HG03439 (cell line): ENCODE results near the gene FAH.

Source experiments
- ATAC-seq: cut with Tn5 transposase; IDR thresholded peaks from one replicate; pipeline ENCODE4 v1.9.1; 2021; ENCODE audit warnings: mild to moderate bottlenecking, moderate library complexity; ENCODE audit not compliant: unreplicated experiment

Gene FAH

GRCh38 chr15:80171787-80172186 lies 19.0 kb downstream of the FAH start:
- ATAC-seq = no peak

GRCh38 chr15:80172401-80172800 lies 19.6 kb downstream of the FAH start:
- no peak for ATAC-seq

- ATAC-seq = peak; percentile 69
Measured at GRCh38 chr15:80173022-80173759, 20.4 kb downstream of the FAH start.

- no peak for ATAC-seq
Measured at GRCh38 chr15:80174017-80174746, 21.4 kb downstream of the FAH start.

GRCh38 chr15:80175436-80175835 lies 22.6 kb downstream of the FAH start:
- ATAC-seq = no peak

- ATAC-seq = no peak
Measured at GRCh38 chr15:80176443-80176842, 23.6 kb downstream of the FAH start.

GRCh38 chr15:80177156-80177555 lies 24.4 kb downstream of the FAH start:
- no peak for ATAC-seq

GRCh38 chr15:80179025-80179759 lies 26.4 kb downstream of the FAH start:
- no peak for ATAC-seq

GRCh38 chr15:80179935-80180334 lies 27.1 kb downstream of the FAH start:
- no peak for ATAC-seq

- no peak for ATAC-seq
Measured at GRCh38 chr15:80180468-80180867, 27.7 kb downstream of the FAH start.

- ATAC-seq = no peak
Measured at GRCh38 chr15:80180986-80181385, 28.2 kb downstream of the FAH start.

- ATAC-seq = no peak
Measured at GRCh38 chr15:80182611-80183261, 29.9 kb downstream of the FAH start.

- ATAC-seq = no peak
Measured at GRCh38 chr15:80183306-80183705, 30.5 kb downstream of the FAH start.

GRCh38 chr15:80183886-80184285 lies 31.1 kb downstream of the FAH start:
- ATAC-seq = no peak

- ATAC-seq = no peak
Measured at GRCh38 chr15:80184554-80184953, 31.8 kb downstream of the FAH start.

- ATAC-seq = no peak
Measured at GRCh38 chr15:80185152-80185551, 32.4 kb downstream of the FAH start.

GRCh38 chr15:80186066-80186465 lies 33.3 kb downstream of the FAH start:
- ATAC-seq = no peak

GRCh38 chr15:80186597-80186996 lies 33.8 kb downstream of the FAH start:
- ATAC-seq = no peak

- ATAC-seq = no peak
Measured at GRCh38 chr15:80188251-80188650, 35.5 kb downstream of the FAH start.

GRCh38 chr15:80191198-80191597 lies 38.4 kb downstream of the FAH start:
- ATAC-seq = no peak

- no peak for ATAC-seq
Measured at GRCh38 chr15:80191897-80192595, 39.2 kb downstream of the FAH start.
